MM.1S (cell line): Measurements from ENCODE around the gene SH3PXD2A.

Experiments
- DNase-seq: peaks from one replicate; pipeline ENCODE4 v3.0.0-alpha.2; 2015
- H2AFZ ChIP-seq: fragments of 300-600 bp; sonication (generic); 2 replicates; pipeline ENCODE4 v1.6.0; 2016; ENCODE audit warnings: antibody characterized with exemption, low read length
- H3F3A ChIP-seq: fragments of 300-600 bp; sonication (generic); 2 replicates; pipeline ENCODE4 v1.6.1; 2016; ENCODE audit warnings: mild to moderate bottlenecking, antibody characterized with exemption, low read length, moderate library complexity, mixed read lengths; ENCODE audit not compliant: insufficient read depth
- H3K27ac ChIP-seq: fragments of 300-600 bp; sonication (generic); 2 replicates; pipeline ENCODE4 v1.5.1; 2016; ENCODE audit warnings: mild to moderate bottlenecking, low read length
- H3K27me3 ChIP-seq: fragments of 300-600 bp; sonication (generic); replicated peaks from 2 replicates; pipeline ENCODE4 v1.6.0; 2016; ENCODE audit warnings: low read length; ENCODE audit not compliant: insufficient read depth
- H3K36me3 ChIP-seq: fragments of 300-600 bp; sonication (generic); replicated peaks from 2 replicates; pipeline ENCODE4 v1.6.1; 2016; ENCODE audit warnings: mild to moderate bottlenecking, low read length, mixed read lengths; ENCODE audit not compliant: insufficient read depth
- H3K4me1 ChIP-seq: fragments of 300-600 bp; sonication (generic); 2 replicates; pipeline ENCODE4 v1.6.1; 2016; ENCODE audit warnings: low read length, mixed read lengths
- H3K4me2 ChIP-seq: fragments of 300-600 bp; sonication (generic); 2 replicates; pipeline ENCODE4 v1.6.0; 2016; ENCODE audit warnings: low read depth, low read length
- H3K4me3 ChIP-seq: fragments of 300-600 bp; sonication (generic); 2 replicates; pipeline ENCODE4 v1.5.1; 2016; ENCODE audit warnings: low read length, mixed read lengths
- H3K79me2 ChIP-seq: fragments of 300-600 bp; sonication (generic); 2 replicates; pipeline ENCODE4 v1.6.1; 2016; ENCODE audit warnings: mixed run types, low read length, mixed read lengths
- H3K9ac ChIP-seq: fragments of 300-600 bp; sonication (generic); 2 replicates; pipeline ENCODE4 v1.6.1; 2016; ENCODE audit warnings: low read length, mixed read lengths
- H3K9me2 ChIP-seq: fragments of 300-600 bp; sonication (generic); replicated peaks from 2 replicates; pipeline ENCODE4 v1.6.1; 2016; ENCODE audit warnings: mild to moderate bottlenecking, low read length, mixed read lengths; ENCODE audit not compliant: insufficient read depth
- H3K9me3 ChIP-seq: fragments of 300-600 bp; sonication (generic); replicated peaks from 2 replicates; pipeline ENCODE4 v1.6.1; 2016; ENCODE audit warnings: mild to moderate bottlenecking, low read length, mixed read lengths; ENCODE audit not compliant: insufficient read depth
- H4K20me1 ChIP-seq: fragments of 300-600 bp; sonication (generic); 2 replicates; pipeline ENCODE4 v1.6.1; 2016; ENCODE audit warnings: mild to moderate bottlenecking, low read length, moderate library complexity, mixed read lengths; ENCODE audit not compliant: insufficient read depth
- CTCF ChIP-seq: fragments of 300-600 bp; sonication (generic); IDR thresholded peaks from 2 replicates; pipeline ENCODE4 v1.5.1; 2016; ENCODE audit warnings: antibody characterized with exemption, low read length, mixed read lengths
- EZH2 ChIP-seq: fragments of 300-600 bp; sonication (generic); optimal IDR thresholded peaks from 2 replicates; pipeline ENCODE3; 2017; ENCODE audit warnings: low read depth, mild to moderate bottlenecking, antibody characterized with exemption, low read length, mixed read lengths
- EZH2phosphoT487 ChIP-seq: fragments of 300-600 bp; sonication (generic); IDR thresholded peaks from 2 replicates; pipeline ENCODE4 v1.6.1; 2018; ENCODE audit warnings: antibody characterized with exemption, low read length

The SH3PXD2A gene

GRCh38 chr10:103673606-103674005, 181.8 kb downstream of the SH3PXD2A start:
- TF ChIP-seq EZH2phosphoT487 (no peak), EZH2 (no peak), CTCF (no peak)
- Histone ChIP-seq H3K4me3 (no peak overlapping the region), H3K4me2 (no peak overlapping the region), H3K27ac (no peak overlapping the region), H3K9ac (no peak overlapping the region), H3K4me1 (peaks cover 8% of the 10 kb centered on the region), H4K20me1 (no peaks in the 10 kb centered on the region), H3F3A (no peaks in the 10 kb centered on the region), H3K79me2 (peaks cover 16% of the 10 kb centered on the region), H3K27me3 (no peaks in the 10 kb centered on the region), H2AFZ (no peak overlapping the region), H3K36me3 (no peaks in the 10 kb centered on the region), H3K9me2 (no peaks in the 10 kb centered on the region), H3K9me3 (no peaks in the 10 kb centered on the region)
- DNase-seq: no peak

GRCh38 chr10:103672345-103672744, 183.0 kb downstream of the SH3PXD2A start:
- H3K36me3 ChIP-seq: no peaks in the 10 kb centered on the region
- no peak for TF ChIP-seq EZH2
- no peak for TF ChIP-seq CTCF
- no peak for TF ChIP-seq EZH2phosphoT487
- DNase-seq: no peak
- H3F3A ChIP-seq: no peaks in the 10 kb centered on the region
- H3K9me3 ChIP-seq: no peaks in the 10 kb centered on the region
- H4K20me1 ChIP-seq: no peaks in the 10 kb centered on the region
- no peak overlapping the region for H3K27ac ChIP-seq
- H3K4me2 ChIP-seq: no peak overlapping the region
- H3K27me3 ChIP-seq: no peaks in the 10 kb centered on the region
- no peak overlapping the region for H2AFZ ChIP-seq
- H3K79me2 ChIP-seq: peaks cover 5% of the 10 kb centered on the region
- no peak overlapping the region for H3K9ac ChIP-seq
- no peaks in the 10 kb centered on the region for H3K4me1 ChIP-seq
- H3K4me3 ChIP-seq: no peak overlapping the region
- H3K9me2 ChIP-seq: no peaks in the 10 kb centered on the region

- DNase-seq: no peak
- TF ChIP-seq EZH2 (no peak), CTCF (no peak), EZH2phosphoT487 (no peak)
- Histone ChIP-seq H3K4me3 (no peak overlapping the region), H3F3A (no peaks in the 10 kb centered on the region), H3K27me3 (no peaks in the 10 kb centered on the region), H3K4me2 (no peak overlapping the region), H3K79me2 (no peaks in the 10 kb centered on the region), H2AFZ (no peak overlapping the region), H4K20me1 (no peaks in the 10 kb centered on the region), H3K9me2 (no peaks in the 10 kb centered on the region), H3K9ac (no peak overlapping the region), H3K36me3 (no peaks in the 10 kb centered on the region), H3K9me3 (no peaks in the 10 kb centered on the region), H3K4me1 (no peaks in the 10 kb centered on the region), H3K27ac (no peak overlapping the region)
Observed at GRCh38 chr10:103671126-103671895, 184.1 kb downstream of the SH3PXD2A start.
